LNCAP (cell line): Measurements from ENCODE around the gene CALCR.

Experiments used
- TF ChIP-seq, protein P1 (sequence below): fragments of 450-650 bp; IDR thresholded peaks from 2 replicates; pipeline ENCODE4 v1.5.1; 2017; ENCODE audit warnings: mild to moderate bottlenecking

The CALCR gene

GRCh38 chr7:93574646-93575554 is at the start of gene CALCR:
CALCR (minus strand) TSS chr7:93574724; CDS start chr7:93486981, 87,743 bp downstream.
- TF ChIP-seq, protein P1, sequence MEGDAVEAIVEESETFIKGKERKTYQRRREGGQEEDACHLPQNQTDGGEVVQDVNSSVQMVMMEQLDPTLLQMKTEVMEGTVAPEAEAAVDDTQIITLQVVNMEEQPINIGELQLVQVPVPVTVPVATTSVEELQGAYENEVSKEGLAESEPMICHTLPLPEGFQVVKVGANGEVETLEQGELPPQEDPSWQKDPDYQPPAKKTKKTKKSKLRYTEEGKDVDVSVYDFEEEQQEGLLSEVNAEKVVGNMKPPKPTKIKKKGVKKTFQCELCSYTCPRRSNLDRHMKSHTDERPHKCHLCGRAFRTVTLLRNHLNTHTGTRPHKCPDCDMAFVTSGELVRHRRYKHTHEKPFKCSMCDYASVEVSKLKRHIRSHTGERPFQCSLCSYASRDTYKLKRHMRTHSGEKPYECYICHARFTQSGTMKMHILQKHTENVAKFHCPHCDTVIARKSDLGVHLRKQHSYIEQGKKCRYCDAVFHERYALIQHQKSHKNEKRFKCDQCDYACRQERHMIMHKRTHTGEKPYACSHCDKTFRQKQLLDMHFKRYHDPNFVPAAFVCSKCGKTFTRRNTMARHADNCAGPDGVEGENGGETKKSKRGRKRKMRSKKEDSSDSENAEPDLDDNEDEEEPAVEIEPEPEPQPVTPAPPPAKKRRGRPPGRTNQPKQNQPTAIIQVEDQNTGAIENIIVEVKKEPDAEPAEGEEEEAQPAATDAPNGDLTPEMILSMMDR, result no peak

GRCh38 chr7:93623816-93624215 is 49.3 kb upstream of the CALCR start:
- TF ChIP-seq, protein P1, result no peak

- TF ChIP-seq, protein P1, result peak; percentile 41
Observed at GRCh38 chr7:93622036-93623033, 47.8 kb upstream of the CALCR start.

GRCh38 chr7:93620864-93621263 is 46.3 kb upstream of the CALCR start:
- TF ChIP-seq, protein P1, result no peak

- TF ChIP-seq, protein P1, result no peak
Observed at GRCh38 chr7:93620057-93620456, 45.5 kb upstream of the CALCR start.

GRCh38 chr7:93601363-93601762 is 26.8 kb upstream of the CALCR start:
- TF ChIP-seq, protein P1, result no peak

GRCh38 chr7:93594250-93594649 is 19.7 kb upstream of the CALCR start:
- TF ChIP-seq, protein P1, result no peak
